Measurements from ENCODE around the gene C9orf72. TPM values are rescaled to one million over a fixed set of nuclear protein-coding genes. Genes with fewer than 3 reads are reported as not detected.
A peak's percentile ranks its signal among the peaks of the same experiment; 100 is the strongest.

The C9orf72 gene
- total RNA-seq, 2 donors from 2014 or later: 19.4 to 26.4 TPM

DNA sequence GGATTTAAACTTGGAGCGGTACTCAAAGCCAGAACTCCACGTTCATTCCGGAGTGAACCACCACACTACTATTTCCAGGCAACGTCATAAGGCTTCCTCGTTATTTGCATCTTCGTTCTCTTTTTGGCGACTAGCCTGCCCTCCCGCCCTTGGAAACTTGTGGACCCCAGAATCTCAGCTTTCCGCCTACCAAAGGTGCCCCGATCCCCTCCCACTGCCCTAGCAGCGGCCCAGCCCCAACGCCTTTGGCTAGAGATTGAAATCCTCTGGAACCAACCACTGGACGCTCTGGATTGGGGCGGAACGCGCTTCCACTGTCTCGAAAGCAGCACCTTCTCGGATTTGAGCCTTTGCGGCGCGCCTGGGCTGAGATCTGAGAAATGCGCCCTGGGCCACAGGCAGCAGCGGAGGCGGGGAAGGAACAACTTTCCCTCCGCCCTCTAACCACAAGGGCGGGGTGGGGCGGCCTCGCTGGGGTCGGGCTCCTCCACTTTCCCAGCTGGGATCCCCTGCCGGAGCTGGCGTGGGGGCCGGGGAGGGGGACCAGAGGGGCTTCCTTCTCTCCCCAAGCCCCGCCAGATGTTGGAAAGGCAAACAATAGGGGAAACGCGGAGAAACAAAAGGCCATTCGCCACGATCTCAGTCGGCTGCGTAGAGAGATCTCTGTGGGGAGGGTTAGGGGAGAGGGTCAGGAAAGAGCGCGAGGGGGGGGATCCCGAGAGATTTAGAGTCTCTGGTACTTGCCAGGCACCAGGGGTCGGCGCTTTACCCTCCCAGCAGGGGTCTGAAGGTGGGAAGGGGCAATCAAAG lies 45.0 kb downstream of the C9orf72 start:
- H3K9ac ChIP-seq (ENCODE audit: extremely low read depth, low read length, poor library complexity, severe bottlenecking): peak overlapping the region; percentile 67
- peaks cover 4% of the 10 kb centered on the region for H3K4me1 ChIP-seq (ENCODE audit: control insufficient read depth, insufficient read depth, low read length)
- peak overlapping the region; percentile 82 for H3K27ac Mint-ChIP-seq
- H3K9me3 ChIP-seq (ENCODE audit: control insufficient read depth, low read length): no peaks in the 10 kb centered on the region
- no peaks in the 10 kb centered on the region for H3K9me3 Mint-ChIP-seq
- TF ChIP-seq, protein P1, sequence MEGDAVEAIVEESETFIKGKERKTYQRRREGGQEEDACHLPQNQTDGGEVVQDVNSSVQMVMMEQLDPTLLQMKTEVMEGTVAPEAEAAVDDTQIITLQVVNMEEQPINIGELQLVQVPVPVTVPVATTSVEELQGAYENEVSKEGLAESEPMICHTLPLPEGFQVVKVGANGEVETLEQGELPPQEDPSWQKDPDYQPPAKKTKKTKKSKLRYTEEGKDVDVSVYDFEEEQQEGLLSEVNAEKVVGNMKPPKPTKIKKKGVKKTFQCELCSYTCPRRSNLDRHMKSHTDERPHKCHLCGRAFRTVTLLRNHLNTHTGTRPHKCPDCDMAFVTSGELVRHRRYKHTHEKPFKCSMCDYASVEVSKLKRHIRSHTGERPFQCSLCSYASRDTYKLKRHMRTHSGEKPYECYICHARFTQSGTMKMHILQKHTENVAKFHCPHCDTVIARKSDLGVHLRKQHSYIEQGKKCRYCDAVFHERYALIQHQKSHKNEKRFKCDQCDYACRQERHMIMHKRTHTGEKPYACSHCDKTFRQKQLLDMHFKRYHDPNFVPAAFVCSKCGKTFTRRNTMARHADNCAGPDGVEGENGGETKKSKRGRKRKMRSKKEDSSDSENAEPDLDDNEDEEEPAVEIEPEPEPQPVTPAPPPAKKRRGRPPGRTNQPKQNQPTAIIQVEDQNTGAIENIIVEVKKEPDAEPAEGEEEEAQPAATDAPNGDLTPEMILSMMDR (conservative IDR thresholded peaks at IDR 0.05): no peak
- H3K27ac ChIP-seq (ENCODE audit: low read depth, low read length): no peak overlapping the region
- H3K36me3 ChIP-seq (ENCODE audit: control insufficient read depth, insufficient read depth, low read length): no peaks in the 10 kb centered on the region
- peaks cover 28% of the 10 kb centered on the region for H3K27me3 Mint-ChIP-seq (ENCODE audit: insufficient read depth)
- peak; percentile 94 for DNase-seq
- no peaks in the 10 kb centered on the region for H3K36me3 Mint-ChIP-seq (ENCODE audit: low read depth)
- H3K27me3 ChIP-seq (ENCODE audit: control insufficient read depth, insufficient read depth, low read length, poor library complexity, severe bottlenecking): peaks cover 29% of the 10 kb centered on the region
- peaks cover 7% of the 10 kb centered on the region for H3K4me1 Mint-ChIP-seq
- H3K4me3 Mint-ChIP-seq: peak overlapping the region; percentile 86
- peak overlapping the region; percentile 88 for H3K4me3 ChIP-seq (ENCODE audit: low read length)
- WGBS, 2 experiments (ENCODE audit: insufficient coverage in 1 of 2, insufficient read length in 1 of 2): 1 to 5% methylated on average over 12 to 44 of the region's 44 CpGs

DNA sequence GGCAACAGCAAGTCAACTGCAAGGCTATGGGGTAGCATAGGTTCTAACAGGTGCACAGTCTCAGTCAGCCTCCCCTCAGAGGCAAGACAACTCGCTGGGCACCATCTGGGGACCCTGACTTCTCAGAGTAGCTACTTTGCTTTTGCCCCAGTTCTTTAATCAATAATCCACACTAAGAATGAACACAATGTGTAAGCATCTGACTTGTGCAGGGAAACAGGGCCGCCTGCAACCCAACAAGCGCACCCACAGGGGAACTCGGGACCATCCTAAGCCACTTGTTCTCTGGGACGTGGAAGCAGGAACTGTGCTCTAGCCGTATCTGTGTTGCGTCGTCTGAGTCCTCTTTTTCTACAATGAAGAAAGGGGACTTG lies 45.6 kb downstream of the C9orf72 start:
- Mint-ChIP-seq H3K4me1 (peaks cover 8% of the 10 kb centered on the region), H3K4me3 (peak overlapping the region; percentile 86), H3K27ac (peak overlapping the region; percentile 82), H3K27me3 (ENCODE audit: insufficient read depth) (peaks cover 28% of the 10 kb centered on the region), H3K36me3 (ENCODE audit: low read depth) (no peaks in the 10 kb centered on the region), H3K9me3 (no peaks in the 10 kb centered on the region)
- no peak overlapping the region for H3K27ac ChIP-seq (ENCODE audit: low read depth, low read length)
- TF ChIP-seq, protein P1 (conservative IDR thresholded peaks at IDR 0.05): no peak
- no peaks in the 10 kb centered on the region for H3K36me3 ChIP-seq (ENCODE audit: control insufficient read depth, insufficient read depth, low read length)
- WGBS, 2 experiments (ENCODE audit: insufficient coverage in 1 of 2, insufficient read length in 1 of 2): 34 to 36% methylated on average over 7 to 8 of the region's 8 CpGs
- peaks cover 29% of the 10 kb centered on the region for H3K27me3 ChIP-seq (ENCODE audit: control insufficient read depth, insufficient read depth, low read length, poor library complexity, severe bottlenecking)
- peak overlapping the region; percentile 88 for H3K4me3 ChIP-seq (ENCODE audit: low read length)
- H3K9me3 ChIP-seq (ENCODE audit: control insufficient read depth, low read length): no peaks in the 10 kb centered on the region
- H3K4me1 ChIP-seq (ENCODE audit: control insufficient read depth, insufficient read depth, low read length): peaks cover 4% of the 10 kb centered on the region
- DNase-seq: no peak
- H3K9ac ChIP-seq (ENCODE audit: extremely low read depth, low read length, poor library complexity, severe bottlenecking): peak overlapping the region; percentile 67

DNA sequence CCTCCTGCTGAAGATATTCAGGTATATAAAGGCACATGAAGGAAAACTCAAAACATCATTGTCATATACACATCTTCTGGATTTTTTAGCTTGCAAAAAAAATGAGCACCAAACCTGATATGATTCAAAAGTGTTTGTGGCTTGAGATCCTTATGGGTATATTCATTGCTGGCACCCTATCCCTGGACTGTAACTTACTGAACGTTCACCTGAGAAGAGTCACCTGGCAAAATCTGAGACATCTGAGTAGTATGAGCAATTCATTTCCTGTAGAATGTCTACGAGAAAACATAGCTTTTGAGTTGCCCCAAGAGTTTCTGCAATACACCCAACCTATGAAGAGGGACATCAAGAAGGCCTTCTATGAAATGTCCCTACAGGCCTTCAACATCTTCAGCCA lies 49.0 kb downstream of the C9orf72 start, which contains the start of gene IFNK:
IFNK (plus strand) TSS at position 55 of the 400 bp plus-strand sequence; CDS start at position 102, 47 bp downstream.
- Histone ChIP-seq H3K27me3 (ENCODE audit: control insufficient read depth, insufficient read depth, low read length, poor library complexity, severe bottlenecking) (peaks cover 24% of the 10 kb centered on the region), H3K36me3 (ENCODE audit: control insufficient read depth, insufficient read depth, low read length) (no peaks in the 10 kb centered on the region), H3K27ac (ENCODE audit: low read depth, low read length) (no peak within 1 kb of the TSS), H3K4me3 (ENCODE audit: low read length) (no peak within 1 kb of the TSS), H3K4me1 (ENCODE audit: control insufficient read depth, insufficient read depth, low read length) (peaks cover 4% of the 10 kb centered on the region), H3K9me3 (ENCODE audit: control insufficient read depth, low read length) (no peaks in the 10 kb centered on the region), H3K9ac (ENCODE audit: extremely low read depth, low read length, poor library complexity, severe bottlenecking) (no peak within 1 kb of the TSS)
- Mint-ChIP-seq H3K27ac (no peak within 1 kb of the TSS), H3K27me3 (ENCODE audit: insufficient read depth) (peaks cover 23% of the 10 kb centered on the region), H3K36me3 (ENCODE audit: low read depth) (no peaks in the 10 kb centered on the region), H3K9me3 (no peaks in the 10 kb centered on the region), H3K4me3 (no peak within 1 kb of the TSS), H3K4me1 (peaks cover 6% of the 10 kb centered on the region)
- TF ChIP-seq, protein P1 (conservative IDR thresholded peaks at IDR 0.05): no peak
- WGBS, 2 experiments (ENCODE audit: insufficient coverage in 1 of 2, insufficient read length in 1 of 2): 91 to 100% methylated on average over 2 of the region's 2 CpGs
- no peak for DNase-seq
